Measurements from ENCODE around the gene MIB2.

MIB2 gene

DNA sequence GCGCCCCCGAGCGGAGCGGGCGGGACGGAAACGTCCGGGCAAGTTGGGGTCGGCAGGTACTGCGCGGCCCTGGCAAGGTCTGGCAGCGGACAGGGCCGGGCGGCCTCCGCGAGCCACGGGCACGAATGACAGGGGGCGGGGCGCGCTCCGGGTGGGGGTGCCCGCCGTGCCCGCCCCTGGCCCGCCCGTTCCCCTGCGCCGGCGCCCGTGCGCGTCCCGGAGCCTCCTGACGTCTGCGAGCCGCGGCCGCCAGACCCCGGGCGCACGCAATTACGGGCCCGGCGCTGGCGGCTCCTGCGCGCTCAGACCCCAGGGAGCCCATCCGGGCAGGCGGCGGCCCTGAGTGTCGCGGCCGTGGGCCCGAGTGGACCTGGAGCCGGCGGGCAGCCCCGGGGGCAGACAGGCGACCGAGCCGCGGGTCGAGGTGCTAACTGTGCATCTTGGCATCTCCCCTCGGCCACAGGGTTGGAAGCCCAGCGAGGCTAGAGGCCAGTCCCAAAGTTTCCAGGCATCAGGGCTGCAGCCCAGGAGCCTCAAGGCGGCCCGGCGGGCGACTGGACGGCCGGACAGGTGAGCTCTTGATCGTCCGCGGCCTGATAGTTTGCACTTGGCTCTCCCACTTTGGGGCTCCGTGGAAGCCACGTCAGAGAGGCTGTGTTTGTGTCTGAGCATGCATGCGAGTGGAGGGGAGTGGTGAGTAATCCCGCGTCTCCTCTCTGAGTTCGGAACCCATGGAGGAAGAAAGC, 918 bp downstream of the MIB2 start:
- no peak for FAIRE-seq

DNA sequence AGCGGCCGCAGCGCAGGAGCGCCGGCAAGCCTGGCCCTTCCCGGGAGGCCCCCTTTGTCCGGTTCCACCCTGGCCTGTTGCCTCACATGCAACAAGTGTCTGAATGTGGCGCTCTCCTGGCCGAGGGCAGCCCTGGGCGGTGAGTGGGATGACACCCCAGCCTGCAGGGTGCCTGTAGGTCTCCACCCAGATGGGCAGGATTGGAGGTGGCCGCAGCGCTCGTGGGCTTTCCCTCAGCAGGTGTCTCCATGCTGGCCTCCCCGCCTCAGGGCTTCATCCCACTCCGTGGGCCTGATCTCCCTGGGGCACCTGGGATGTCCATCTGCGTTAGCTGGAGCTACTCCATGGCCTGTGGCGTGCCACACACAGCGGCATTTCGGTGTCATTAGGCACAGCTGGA, 1.5 kb downstream of the MIB2 start:
- FAIRE-seq = no peak

DNA sequence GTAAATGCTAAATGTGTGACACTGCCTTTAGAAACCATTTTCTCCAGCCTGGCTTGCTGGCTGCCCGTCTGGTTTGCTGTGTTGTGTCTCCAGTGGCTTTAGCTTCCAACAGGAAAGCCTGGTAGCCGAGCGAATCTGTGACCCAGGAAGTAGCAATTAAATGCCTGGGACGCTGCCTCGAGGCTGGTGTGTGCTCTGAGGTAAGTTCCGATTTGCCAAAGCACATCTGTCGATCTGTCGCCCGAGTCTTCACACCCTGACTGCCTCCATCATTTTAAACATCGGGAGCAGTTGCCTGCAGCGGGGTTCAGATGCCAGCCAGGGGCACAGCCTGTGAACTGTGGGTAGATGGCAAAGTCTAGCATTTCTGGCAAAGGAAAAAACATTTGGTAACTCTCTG, 2.2 kb downstream of the MIB2 start:
- FAIRE-seq = no peak

DNA sequence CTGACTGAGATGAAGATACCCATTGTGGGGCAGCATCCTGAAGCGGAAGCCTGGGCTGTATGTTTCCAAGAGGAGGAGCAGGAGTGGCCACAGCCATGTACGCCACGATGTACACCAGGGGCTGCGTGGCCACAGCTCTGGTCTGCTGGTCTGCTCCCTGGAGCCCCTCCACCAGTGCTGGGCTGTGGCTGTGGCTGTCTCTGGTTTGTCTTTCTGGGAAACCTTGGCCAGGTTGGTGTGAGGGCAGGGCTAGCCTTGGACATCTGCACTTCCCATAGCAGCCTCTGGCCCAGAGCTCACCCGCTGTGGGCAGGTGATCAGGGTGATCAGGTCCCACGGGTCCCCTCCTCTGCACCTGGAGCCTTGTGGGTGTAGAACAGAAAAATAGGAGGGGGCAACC, 2.6 kb downstream of the MIB2 start:
- FAIRE-seq = no peak

DNA sequence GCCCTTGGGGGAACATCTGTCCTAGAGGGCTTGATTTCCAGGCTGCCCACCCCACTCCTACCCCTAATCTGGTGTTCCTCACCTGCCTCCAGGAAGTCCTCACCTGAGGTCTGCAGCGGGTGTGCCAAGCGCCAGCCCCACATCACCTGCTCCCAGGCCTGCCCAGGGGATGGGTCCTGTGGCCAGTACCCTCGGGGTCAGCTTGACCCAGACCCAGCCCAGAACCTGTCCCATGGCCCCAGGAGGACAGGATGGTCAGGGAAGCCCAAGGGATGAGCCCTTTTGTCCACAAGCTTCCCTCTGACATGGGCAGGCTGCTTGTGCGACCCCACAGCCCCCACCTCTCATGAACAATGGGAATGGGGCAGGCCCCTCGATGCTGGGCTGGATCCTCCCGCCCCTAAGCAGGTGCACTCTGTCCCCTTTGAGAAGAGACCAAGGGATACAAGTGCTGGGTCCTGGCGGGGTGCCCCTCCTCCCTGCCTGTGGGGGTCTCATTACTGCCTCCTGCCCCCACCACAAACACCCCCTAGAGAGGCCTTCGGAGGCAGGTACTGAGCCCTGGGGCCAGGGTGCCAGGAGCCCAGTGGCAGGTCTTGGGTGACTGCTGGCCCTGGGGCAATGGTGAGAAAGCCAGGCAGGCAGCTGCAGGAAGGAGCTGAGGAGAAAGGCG, 3.2 kb downstream of the MIB2 start:
- no peak for FAIRE-seq

DNA sequence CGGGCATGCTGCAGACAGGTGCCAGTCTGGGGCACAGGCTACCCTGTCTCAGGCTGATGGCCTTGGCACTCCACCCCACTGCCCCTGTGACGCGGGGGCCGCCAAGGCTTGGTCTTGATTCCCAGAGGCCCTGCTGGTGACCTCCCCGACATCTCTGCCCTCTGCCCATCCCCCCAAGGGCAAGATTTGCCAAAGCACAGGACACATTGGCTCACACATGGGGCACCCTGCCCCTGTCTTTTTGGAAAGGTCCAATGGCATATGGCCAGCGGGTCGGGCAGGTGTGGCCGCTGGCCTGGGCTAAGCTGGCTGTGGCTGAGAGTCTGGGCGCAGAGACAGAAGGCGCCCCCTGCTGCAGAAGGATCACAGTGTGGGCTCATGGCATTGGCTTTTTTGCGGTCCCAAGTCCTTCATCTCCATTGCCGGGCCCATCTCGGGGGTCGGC, 4.6 kb downstream of the MIB2 start:
- FAIRE-seq = no peak

DNA sequence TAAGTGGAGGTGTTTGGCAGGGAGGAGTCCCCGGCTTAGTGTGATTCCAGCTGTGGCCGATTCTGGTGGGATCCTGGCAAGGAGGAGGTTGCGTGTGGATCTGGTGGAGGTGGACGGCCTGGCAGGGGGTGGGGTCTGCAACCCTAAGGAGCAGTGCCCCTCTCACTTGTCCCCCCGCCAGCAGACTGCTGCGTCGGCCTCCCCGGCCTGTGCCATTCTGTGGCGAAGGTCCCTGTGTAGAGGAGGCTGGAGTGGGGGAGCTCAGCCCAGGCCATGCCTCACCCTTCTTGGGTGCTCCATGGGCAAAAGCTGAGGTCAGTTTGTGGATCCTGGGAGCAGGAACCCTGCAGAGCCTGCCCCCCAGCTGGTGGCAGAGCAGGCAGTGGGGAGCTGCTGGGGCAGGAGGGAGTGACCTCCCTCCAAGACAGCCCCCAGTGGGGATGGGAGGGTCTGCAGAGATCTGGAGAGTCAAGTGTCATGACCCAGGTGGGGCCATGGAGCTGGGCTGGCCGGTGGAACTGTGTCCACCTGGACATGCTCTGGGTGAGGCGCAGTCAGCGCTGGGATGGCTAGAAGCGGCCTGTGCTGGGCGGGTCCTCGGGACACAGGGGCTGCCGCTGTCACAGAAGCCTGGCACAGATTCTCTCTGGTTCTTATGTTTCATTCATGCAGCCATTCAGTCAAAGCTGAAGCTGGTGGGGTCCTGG, 5.3 kb downstream of the MIB2 start:
- no peak for FAIRE-seq

DNA sequence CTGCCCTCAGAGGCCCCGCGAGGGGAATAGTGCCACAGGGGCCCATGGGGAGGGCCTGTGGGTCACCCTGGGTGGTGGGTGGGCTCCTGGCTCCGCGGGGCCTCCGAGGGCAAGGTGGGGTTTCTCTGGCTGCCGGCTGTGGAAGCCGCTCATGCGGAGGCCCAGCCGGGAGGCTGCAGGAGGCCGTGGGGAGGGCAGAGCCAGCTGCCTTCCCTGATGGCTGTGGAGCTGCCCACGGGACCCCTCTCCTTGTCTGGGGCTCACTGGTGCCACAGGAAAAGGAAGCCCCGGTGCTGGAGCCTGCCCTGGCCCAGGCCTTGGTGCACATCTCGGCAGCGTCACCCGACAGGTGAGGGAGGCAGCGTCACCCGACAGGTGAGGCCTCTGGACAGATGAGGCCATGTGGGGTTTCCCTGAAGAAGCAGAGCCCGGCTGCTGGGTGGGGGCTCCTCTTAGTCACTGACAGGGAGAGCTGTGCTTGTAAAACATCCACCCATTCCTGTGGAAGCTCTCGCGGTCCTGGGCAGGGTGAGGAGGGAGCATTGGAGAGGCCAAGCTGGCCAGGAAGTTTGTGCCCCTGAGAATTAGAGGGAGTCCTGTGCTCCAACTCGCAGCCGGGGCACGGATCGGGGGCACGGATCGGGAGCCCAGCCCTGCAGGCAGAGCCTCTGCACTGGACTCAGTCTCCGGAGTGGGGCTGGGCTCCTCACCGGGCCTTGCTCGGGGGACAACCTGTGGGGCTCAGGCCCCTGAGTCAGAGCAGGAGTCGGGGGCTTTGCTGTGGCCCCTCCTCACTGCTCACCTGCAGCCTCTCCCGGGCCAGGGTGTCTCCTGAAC, 6.1 kb downstream of the MIB2 start:
- FAIRE-seq = no peak

DNA sequence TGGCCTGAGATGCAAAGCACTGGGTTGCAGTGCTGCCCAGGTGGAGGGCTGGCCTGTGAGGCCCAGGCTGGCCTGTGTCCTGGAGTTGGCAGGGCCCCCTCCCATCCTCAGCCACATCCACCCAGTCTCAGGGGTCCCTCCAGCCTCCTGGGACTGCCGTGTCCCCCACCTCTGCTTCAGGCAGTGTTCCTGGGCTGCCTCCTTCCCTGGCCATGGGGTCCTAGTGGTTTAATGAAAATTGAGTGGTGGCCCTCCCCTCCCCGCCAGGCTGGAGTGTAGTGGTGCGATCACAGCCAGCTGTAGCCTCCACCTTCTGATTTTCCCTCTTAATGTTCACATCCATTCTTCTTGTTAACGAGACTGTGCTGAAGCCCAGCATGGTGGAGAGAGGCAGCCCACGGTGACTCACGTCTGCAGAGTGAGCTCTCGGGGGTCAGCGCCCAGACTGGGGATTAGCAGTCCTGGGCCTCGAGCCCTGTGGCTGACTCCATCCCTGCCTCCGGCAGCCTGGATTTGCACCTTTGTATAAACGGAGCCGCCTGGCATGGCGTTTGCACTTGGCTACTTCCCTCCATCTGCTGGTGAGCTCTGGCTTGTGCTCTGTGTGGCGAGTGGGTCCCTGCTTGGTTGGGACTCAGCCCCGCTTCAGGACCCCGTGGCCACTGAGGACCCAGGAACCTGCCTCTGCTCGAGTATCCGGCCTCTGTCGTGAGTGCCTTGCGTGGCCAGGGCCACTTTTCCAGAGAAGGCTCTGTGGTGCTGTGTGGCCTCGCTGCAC, 6.9 kb downstream of the MIB2 start:
- FAIRE-seq = no peak

DNA sequence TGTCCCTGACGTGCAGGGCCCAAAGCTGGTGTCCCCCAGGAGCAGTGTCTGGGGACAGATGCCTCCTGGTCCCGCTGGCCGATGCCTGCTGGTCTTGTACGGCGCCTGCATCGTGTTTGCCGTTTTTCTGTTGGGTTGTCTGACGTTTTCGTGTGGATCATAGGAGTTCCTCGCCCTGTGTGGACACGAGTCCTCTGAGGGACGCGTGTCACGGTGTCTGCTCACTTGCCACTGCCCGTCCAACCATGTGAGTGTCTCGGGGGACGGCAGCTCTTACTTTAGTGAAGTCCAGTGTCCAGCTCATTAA, 7.4 kb downstream of the MIB2 start:
- no peak for FAIRE-seq

DNA sequence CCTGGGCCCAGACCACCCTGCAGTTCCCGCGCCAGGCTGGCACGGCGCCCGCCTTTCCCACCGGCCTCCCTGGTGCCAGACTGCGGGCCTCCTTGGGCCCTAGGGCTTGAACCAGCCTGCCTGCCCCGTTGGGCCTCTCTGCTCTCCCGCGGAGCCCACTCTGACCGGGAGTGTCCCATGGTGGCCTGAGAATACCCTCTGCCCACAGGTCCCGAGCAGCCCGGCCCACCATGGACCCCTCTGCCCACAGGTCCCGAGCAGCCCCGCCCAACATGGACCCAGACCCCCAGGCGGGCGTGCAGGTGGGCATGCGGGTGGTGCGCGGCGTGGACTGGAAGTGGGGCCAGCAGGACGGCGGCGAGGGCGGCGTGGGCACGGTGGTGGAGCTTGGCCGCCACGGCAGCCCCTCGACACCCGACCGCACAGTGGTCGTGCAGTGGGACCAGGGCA, 7.9 kb downstream of the MIB2 start:
- FAIRE-seq = no peak

DNA sequence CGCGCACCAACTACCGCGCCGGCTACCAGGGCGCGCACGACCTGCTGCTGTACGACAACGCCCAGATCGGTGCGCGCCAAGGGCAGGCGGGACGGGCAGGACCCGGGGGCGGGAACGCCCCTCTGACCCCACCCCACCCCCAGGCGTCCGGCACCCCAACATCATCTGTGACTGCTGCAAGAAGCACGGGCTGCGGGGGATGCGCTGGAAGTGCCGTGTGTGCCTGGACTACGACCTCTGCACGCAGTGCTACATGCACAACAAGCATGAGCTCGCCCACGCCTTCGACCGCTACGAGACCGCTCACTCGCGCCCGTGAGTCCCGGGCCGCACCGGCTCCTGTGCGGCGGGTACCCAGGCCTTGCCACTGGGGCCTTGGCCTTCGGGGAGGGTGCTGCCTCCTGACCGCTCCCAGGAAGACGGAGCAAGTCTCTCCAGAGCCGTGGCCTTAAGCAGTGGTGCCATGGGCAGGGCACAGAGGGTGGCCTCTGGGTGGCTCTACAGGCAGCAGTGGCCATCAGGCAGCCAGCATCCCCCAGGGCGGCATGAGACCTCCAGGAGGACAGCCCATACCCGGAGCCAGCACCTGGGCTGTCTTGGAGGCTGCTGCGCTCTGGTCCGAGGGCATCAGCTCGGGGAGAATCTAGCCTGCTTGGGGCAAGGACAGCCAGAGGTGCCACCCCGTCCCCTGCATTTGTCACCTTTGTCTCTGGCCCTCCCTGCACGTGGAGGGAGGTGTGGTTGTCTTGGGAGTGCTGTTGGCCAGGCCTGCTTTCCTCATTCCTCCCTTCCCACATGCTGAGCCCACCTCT, 8.5 kb downstream of the MIB2 start:
- no peak for FAIRE-seq

DNA sequence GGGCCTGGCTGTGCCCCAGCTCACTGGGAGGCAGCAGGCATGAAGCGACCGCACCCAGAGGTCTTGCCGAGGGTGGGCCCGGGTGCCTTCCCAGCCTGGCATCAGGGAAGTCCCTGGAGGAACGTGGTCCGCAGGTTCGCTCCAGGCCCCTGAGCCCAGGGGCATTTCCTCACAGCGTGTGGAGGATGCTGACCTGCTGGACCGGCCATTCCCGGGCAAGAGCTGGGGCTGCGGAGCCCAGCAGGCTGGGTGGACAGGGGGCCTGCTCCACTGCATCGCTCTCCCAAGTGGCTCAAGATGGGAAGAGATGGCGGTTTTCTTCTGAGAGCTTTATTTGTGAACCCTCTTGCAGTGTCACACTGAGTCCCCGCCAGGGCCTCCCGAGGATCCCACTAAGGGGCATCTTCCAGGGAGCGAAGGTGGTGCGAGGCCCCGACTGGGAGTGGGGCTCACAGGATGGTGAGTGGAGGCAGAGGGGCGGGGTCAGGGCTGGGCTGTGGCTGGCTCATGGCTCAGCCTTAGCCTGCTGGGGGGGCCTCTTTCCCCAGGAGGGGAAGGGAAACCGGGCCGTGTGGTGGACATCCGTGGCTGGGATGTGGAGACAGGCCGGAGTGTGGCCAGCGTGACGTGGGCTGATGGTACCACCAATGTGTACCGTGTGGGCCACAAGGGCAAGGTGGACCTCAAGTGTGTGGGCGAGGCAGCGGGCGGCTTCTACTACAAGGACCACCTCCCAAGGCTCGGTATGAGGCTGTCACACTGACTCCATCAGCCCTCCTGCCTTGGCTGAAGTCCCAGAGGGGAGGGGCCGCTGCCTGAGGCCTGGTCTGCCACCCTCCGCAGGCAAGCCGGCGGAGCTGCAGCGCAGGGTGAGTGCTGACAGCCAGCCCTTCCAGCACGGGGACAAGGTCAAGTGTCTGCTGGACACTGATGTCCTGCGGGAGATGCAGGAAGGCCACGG, 9.4 kb downstream of the MIB2 start:
- FAIRE-seq = no peak

DNA sequence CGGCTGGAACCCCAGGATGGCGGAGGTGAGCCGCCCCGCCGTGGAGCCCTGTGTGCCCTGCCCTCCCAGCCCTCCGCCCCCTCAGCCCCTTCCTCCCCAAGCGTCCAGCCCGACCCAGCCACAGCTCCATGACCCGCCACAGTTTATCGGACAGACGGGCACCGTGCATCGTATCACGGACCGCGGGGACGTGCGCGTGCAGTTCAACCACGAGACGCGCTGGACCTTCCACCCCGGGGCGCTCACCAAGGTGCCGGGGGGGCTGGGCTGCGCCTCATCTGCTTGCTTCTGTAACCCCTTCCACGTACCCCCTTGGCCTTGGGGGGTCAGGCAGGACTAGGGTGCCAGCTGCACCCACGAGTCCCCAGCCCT, 10.1 kb downstream of the MIB2 start:
- FAIRE-seq = no peak

DNA sequence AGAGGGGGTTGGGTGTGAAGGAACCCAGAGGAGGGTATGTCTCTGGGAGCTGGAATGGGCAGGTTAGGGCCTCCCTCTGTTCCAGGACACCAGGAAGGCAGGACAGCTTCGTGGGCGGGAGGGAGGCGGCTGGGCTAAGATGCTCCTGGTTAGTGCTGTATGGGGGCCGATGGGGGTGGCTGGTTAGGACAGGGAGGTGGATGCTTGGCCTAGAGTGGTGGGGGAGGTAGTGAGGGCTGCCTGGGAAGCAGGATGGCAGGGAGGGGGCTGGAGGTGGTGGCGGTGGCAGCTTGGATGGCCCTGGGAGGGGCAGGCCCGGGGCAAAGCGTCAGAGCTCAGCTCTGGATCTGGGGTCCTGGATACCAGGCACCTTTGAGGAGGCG, 10.5 kb downstream of the MIB2 start:
- FAIRE-seq = no peak

DNA sequence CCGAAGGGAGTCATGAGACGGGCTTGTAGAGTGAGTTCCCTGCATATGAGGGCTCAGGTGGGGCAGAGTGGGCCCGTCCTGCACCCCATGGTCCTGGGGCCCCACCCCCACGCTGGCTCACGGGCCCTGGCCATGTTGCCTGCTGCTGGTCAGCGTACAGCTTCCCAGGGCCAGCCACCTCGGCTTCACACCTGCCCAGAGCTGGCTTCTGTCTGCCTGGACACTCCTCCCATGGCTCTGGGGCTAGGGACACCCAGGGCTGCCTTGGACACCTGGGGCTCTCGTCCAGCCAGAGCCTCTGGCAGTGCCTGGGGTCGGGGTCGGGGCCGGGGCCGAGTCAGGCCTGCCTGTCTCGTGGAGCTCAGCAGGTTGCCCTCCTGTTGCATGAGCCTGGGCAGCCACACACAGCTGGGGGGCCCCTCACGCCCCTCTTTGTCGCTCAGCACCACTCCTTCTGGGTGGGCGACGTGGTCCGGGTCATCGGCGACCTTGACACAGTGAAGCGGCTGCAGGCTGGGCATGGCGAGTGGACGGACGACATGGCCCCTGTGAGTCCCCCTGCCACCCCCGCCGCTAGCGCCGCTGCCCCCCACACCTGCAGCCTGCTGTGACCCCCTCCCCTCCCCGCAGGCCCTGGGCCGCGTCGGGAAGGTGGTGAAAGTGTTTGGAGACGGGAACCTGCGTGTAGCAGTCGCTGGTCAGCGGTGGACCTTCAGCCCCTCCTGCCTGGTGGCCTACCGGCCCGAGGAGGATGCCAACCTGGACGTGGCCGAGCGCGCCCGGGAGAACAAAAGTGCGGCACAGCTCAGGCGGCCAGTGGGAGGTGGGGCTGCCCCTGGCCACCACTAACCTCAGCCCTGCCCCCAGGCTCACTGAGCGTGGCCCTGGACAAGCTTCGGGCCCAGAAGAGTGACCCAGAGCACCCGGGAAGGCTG, 11.2 kb downstream of the MIB2 start:
- FAIRE-seq = no peak

DNA sequence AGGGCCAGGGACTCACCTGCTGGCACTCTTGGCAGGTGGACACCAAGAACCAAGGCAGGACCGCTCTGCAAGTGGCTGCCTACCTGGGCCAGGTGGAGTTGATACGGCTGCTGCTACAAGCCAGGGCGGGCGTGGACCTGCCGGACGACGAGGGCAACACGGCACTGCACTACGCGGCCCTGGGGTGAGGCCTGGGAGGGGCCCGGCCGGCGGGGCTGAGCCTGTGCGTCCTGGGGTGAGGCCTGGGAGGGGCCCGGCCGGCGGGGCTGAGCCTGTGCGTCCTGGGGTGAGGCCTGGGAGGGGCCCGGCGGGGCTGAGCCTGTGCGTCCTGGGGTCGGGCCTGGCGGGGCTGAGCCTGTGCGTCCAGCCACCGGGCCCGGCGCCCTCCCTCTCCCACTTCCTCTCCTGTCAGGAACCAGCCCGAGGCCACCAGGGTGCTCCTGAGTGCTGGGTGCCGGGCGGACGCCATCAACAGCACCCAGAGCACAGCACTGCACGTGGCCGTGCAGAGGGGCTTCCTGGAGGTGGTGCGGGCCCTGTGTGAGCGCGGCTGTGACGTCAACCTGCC, 12.0 kb downstream of the MIB2 start:
- no peak for FAIRE-seq

DNA sequence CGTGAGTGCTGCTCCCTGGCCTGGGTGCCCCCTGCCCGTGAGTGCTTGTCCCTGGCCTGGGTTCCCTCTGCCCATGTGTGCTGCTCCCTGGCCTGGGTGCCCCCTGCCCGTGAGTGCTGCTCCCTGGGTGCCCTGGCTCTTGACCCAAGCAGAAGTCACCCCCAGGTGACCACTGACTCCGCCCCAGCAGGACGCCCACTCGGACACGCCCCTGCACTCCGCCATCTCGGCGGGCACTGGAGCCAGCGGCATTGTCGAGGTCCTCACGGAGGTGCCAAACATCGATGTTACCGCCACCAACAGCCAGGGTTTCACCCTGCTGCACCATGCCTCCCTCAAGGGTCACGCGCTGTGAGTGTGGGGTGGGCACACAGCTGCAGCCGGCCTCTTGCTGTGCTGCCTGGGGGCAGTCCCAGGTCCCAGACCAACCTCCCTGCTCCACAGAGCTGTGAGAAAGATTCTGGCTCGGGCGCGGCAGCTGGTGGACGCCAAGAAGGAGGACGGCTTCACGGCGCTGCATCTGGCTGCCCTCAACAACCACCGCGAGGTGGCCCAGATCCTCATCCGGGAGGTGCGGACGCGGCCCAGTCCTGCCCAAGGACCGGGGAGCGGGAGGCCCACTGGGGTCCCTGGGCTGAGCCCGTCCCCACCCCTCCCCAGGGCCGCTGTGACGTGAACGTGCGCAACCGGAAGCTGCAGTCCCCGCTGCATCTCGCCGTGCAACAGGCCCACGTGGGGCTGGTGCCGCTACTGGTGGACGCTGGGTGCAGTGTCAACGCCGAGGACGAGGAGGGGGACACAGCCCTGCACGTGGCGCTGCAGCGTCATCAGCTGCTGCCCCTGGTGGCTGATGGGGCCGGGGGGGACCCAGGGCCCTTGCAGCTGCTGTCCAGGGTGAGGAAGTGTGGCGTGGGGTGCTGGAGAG, 12.8 kb downstream of the MIB2 start:
- no peak for FAIRE-seq

All from colon (tissue), 2 donors.